ENCODE data around the gene SLC9A3.

DNA sequence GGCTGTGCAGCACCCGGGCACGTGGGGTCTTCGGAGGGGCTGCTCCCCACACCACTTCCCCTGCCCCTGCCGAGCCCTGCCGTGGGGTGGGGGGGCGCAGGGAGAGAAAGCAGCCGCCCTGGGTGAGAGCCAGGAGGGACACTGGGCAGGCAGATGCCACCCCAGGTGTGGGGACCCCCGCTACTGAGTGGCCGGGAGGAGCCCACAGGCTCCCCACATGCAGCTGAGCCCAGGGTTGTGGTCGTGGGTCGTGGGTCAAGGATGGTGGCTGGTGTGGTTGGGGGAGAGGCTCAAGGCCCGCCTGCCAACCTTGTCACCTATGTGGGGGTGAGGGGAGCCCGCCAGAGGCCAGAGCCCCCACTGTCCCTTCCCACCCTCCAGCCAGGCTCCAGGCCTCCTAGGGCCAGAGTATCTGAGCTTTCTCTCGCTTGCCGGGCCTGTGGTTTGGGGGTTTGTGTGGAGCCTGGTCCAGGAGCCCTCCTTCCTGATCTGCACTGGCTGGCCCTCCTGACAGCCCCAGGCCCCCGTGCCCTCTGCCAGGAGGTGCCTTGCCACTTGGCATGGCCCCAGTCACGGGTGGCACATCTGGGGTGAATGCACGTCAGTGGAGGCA, 45.8 kb downstream of the SLC9A3 start:
- TF ChIP-seq, protein P1, sequence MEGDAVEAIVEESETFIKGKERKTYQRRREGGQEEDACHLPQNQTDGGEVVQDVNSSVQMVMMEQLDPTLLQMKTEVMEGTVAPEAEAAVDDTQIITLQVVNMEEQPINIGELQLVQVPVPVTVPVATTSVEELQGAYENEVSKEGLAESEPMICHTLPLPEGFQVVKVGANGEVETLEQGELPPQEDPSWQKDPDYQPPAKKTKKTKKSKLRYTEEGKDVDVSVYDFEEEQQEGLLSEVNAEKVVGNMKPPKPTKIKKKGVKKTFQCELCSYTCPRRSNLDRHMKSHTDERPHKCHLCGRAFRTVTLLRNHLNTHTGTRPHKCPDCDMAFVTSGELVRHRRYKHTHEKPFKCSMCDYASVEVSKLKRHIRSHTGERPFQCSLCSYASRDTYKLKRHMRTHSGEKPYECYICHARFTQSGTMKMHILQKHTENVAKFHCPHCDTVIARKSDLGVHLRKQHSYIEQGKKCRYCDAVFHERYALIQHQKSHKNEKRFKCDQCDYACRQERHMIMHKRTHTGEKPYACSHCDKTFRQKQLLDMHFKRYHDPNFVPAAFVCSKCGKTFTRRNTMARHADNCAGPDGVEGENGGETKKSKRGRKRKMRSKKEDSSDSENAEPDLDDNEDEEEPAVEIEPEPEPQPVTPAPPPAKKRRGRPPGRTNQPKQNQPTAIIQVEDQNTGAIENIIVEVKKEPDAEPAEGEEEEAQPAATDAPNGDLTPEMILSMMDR (IDR thresholded peaks at IDR 0.05; ENCODE audit: low read depth, low read length) = no peak
- TF ChIP-seq EZH2phosphoT487 (IDR thresholded peaks at IDR 0.05; ENCODE audit: low read depth) = no peak
